ENCODE data around the gene HEBP1. TPM values are rescaled to one million over a fixed set of nuclear protein-coding genes. Genes with fewer than 3 reads are reported as not detected.
"Not testable (repeated sequence)": the region's sequence is repeated elsewhere in the genome, so short reads cannot be mapped to it uniquely, and the experiment has no call there.

HEBP1 gene
- total RNA-seq, 1 donor from 2014 or later: 83.3 TPM

DNA sequence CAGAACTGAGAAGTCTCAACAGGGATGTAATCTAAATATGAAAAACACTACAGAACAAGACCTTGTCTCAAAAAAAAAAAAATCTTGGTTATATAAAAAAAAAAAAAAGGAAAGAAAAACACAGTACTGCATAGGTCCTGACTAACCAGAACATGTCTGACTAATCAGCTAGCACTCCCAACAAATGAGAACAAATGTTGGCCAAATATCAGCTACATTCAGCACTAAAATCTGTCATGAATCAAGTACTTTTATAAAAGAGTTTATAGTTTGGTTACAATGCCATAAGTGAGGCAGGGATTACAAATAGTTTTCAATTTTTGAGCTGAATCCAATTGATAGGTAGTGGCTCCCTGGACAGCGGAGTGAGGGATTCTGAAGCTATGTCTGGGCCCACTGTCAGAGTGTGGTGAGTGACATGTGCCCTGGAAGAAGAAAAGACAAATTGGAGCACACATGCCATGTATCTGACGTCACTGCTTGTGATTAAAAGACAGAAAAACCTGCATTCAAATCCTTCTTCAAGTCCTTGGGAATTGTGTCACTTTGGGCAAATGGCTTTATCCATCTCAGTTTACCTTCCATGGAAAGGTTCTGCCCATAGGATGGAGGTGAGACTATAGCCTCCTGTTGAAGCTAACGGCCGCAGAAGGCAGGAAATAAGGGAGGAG is 38.6 kb upstream of the HEBP1 start:
- Mint-ChIP-seq H3K27me3 (ENCODE audit: unreplicated experiment) (peaks cover 6% of the 10 kb centered on the region), H3K4me3 (ENCODE audit: unreplicated experiment) (no peak overlapping the region), H3K27ac (ENCODE audit: unreplicated experiment) (no peak overlapping the region), H3K9me3 (ENCODE audit: unreplicated experiment) (no peaks in the 10 kb centered on the region), H3K36me3 (ENCODE audit: low read depth, unreplicated experiment) (no peaks in the 10 kb centered on the region), H3K4me1 (ENCODE audit: unreplicated experiment) (peaks cover 6% of the 10 kb centered on the region)
- TF ChIP-seq, protein P1, sequence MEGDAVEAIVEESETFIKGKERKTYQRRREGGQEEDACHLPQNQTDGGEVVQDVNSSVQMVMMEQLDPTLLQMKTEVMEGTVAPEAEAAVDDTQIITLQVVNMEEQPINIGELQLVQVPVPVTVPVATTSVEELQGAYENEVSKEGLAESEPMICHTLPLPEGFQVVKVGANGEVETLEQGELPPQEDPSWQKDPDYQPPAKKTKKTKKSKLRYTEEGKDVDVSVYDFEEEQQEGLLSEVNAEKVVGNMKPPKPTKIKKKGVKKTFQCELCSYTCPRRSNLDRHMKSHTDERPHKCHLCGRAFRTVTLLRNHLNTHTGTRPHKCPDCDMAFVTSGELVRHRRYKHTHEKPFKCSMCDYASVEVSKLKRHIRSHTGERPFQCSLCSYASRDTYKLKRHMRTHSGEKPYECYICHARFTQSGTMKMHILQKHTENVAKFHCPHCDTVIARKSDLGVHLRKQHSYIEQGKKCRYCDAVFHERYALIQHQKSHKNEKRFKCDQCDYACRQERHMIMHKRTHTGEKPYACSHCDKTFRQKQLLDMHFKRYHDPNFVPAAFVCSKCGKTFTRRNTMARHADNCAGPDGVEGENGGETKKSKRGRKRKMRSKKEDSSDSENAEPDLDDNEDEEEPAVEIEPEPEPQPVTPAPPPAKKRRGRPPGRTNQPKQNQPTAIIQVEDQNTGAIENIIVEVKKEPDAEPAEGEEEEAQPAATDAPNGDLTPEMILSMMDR (IDR thresholded peaks at IDR 0.05; ENCODE audit: unreplicated experiment): no peak
- DNase-seq (ENCODE audit: low spot score): no peak

DNA sequence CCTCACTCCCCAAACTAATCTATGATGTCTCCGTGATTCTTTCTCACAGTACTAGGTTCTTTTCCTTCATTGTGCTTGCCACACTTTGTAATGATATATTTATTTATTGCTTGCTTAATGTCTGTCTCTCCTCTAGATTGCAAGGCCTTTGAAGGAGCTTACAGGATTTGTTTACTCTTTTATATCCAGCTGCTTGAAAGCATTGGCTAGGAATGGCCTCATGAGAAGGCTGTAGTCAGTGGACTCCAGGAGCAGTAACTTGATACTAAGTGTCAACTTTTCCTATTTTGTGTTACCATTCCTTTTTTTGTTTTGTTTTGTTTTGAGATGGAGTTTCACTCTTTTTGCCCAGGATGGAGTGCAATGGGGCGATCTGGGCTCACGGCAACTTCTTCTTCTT is 36.8 kb upstream of the HEBP1 start:
- DNase-seq (ENCODE audit: low spot score): no peak
- no peaks in the 10 kb centered on the region for H3K9me3 Mint-ChIP-seq (ENCODE audit: unreplicated experiment)
- peaks cover 6% of the 10 kb centered on the region for H3K27me3 Mint-ChIP-seq (ENCODE audit: unreplicated experiment)
- H3K4me3 Mint-ChIP-seq (ENCODE audit: unreplicated experiment): no peak overlapping the region
- TF ChIP-seq, protein P1 (IDR thresholded peaks at IDR 0.05; ENCODE audit: unreplicated experiment): no peak
- no peaks in the 10 kb centered on the region for H3K36me3 Mint-ChIP-seq (ENCODE audit: low read depth, unreplicated experiment)
- no peak overlapping the region for H3K27ac Mint-ChIP-seq (ENCODE audit: unreplicated experiment)
- peaks cover 6% of the 10 kb centered on the region for H3K4me1 Mint-ChIP-seq (ENCODE audit: unreplicated experiment)

DNA sequence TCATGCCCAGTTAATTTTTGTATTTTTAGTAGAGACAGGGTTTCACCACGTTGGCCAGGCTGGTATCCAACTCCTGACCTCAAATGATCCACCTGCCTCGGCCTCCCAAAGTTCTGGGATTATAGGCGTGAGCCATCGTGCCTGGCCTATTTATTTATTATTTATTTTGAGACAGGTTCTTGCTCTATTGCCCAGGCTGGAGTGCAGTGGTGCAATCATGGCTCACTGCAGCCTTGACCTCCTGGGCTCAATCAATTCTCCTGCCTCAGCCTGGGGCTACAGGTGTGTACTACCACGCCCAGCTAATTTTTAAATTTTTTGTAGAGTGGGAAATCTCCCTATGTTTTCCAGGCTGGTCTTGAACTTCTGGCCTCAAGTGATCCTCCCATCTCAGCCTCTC is 35.3 kb upstream of the HEBP1 start:
- H3K4me1 Mint-ChIP-seq (ENCODE audit: unreplicated experiment); H3K36me3 Mint-ChIP-seq (ENCODE audit: low read depth, unreplicated experiment); H3K27me3 Mint-ChIP-seq (ENCODE audit: unreplicated experiment); H3K4me3 Mint-ChIP-seq (ENCODE audit: unreplicated experiment); H3K9me3 Mint-ChIP-seq (ENCODE audit: unreplicated experiment); DNase-seq (ENCODE audit: low spot score); H3K27ac Mint-ChIP-seq (ENCODE audit: unreplicated experiment): not testable (repeated sequence)

DNA sequence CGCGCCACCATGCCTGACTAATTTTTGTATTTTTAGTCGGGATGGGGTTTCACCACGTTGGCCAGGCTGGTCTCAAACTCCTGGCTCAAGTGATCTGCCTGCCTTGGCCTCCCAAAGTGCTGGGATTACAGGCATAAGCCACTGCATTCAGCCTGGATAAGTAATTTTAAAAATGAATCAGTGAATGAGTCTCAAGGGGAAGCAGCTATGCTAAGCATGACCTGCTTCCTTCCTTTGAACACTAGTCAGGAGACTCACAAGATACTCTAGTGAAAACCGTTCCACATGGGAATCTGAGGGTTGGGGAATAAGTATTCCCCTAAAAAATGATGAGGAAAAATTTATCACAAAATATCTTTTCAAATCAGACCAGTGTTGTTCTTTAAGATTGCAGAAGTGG is 33.4 kb upstream of the HEBP1 start:
- no peaks in the 10 kb centered on the region for H3K36me3 Mint-ChIP-seq (ENCODE audit: low read depth, unreplicated experiment)
- H3K27me3 Mint-ChIP-seq (ENCODE audit: unreplicated experiment): no peaks in the 10 kb centered on the region
- no peaks in the 10 kb centered on the region for H3K4me1 Mint-ChIP-seq (ENCODE audit: unreplicated experiment)
- no peak overlapping the region for H3K27ac Mint-ChIP-seq (ENCODE audit: unreplicated experiment)
- TF ChIP-seq, protein P1 (IDR thresholded peaks at IDR 0.05; ENCODE audit: unreplicated experiment): no peak
- no peak overlapping the region for H3K4me3 Mint-ChIP-seq (ENCODE audit: unreplicated experiment)
- DNase-seq (ENCODE audit: low spot score): no peak
- no peaks in the 10 kb centered on the region for H3K9me3 Mint-ChIP-seq (ENCODE audit: unreplicated experiment)

DNA sequence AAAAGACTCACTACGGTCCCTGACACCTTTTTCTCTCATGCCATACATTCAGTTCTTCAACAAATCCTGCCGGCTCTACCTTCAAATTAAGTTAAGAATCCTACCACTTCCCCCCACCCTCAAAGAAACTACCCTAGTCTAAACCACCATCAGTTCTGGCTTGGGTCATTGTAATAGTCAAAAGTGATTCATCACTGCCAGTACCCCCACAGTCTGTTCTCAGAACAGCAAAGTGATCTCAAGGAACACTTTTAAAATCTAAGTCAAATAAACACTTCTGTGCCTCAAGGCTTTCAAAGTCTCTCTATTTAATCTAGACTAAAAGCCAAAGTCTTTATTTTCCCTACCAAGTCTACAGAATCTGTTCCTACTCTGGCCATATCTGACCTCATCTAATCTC is 32.1 kb upstream of the HEBP1 start:
- no peak for DNase-seq (ENCODE audit: low spot score)
- Mint-ChIP-seq H3K36me3 (ENCODE audit: low read depth, unreplicated experiment) (no peaks in the 10 kb centered on the region), H3K4me1 (ENCODE audit: unreplicated experiment) (no peaks in the 10 kb centered on the region), H3K4me3 (ENCODE audit: unreplicated experiment) (no peak overlapping the region), H3K27ac (ENCODE audit: unreplicated experiment) (no peak overlapping the region), H3K9me3 (ENCODE audit: unreplicated experiment) (no peaks in the 10 kb centered on the region), H3K27me3 (ENCODE audit: unreplicated experiment) (no peaks in the 10 kb centered on the region)
- TF ChIP-seq, protein P1 (IDR thresholded peaks at IDR 0.05; ENCODE audit: unreplicated experiment): no peak

All from endothelial cell (in vitro differentiated cells).